ENCODE measurements around the gene TTBK2.

TTBK2 gene

DNA sequence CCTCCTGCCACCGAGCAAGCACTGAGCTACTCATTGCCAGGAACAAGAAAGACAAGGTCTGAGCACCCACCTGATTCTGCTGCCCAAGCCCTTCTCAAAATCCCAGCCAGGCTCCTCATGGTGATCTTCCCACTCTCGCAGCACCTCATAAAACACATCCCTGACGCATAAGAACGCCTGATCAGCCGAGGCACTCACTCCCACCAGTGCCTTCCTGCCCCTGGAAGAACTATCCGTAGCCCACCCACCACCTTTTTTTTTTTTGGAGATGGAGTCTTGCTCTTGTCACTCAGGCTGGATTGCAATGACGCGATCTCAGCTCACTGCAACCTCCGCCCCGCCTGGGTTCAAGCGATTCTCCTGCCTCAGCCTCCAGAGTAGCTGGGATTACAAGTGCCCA is 187.6 kb downstream of the TTBK2 start:
- TF ChIP-seq, protein P1, sequence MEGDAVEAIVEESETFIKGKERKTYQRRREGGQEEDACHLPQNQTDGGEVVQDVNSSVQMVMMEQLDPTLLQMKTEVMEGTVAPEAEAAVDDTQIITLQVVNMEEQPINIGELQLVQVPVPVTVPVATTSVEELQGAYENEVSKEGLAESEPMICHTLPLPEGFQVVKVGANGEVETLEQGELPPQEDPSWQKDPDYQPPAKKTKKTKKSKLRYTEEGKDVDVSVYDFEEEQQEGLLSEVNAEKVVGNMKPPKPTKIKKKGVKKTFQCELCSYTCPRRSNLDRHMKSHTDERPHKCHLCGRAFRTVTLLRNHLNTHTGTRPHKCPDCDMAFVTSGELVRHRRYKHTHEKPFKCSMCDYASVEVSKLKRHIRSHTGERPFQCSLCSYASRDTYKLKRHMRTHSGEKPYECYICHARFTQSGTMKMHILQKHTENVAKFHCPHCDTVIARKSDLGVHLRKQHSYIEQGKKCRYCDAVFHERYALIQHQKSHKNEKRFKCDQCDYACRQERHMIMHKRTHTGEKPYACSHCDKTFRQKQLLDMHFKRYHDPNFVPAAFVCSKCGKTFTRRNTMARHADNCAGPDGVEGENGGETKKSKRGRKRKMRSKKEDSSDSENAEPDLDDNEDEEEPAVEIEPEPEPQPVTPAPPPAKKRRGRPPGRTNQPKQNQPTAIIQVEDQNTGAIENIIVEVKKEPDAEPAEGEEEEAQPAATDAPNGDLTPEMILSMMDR (IDR thresholded peaks at IDR 0.05; ENCODE audit: poor library complexity, severe bottlenecking) = no peak
- no peak for ATAC-seq (ENCODE audit: low read depth)
- no peak for DNase-seq (ENCODE audit: low spot score)

DNA sequence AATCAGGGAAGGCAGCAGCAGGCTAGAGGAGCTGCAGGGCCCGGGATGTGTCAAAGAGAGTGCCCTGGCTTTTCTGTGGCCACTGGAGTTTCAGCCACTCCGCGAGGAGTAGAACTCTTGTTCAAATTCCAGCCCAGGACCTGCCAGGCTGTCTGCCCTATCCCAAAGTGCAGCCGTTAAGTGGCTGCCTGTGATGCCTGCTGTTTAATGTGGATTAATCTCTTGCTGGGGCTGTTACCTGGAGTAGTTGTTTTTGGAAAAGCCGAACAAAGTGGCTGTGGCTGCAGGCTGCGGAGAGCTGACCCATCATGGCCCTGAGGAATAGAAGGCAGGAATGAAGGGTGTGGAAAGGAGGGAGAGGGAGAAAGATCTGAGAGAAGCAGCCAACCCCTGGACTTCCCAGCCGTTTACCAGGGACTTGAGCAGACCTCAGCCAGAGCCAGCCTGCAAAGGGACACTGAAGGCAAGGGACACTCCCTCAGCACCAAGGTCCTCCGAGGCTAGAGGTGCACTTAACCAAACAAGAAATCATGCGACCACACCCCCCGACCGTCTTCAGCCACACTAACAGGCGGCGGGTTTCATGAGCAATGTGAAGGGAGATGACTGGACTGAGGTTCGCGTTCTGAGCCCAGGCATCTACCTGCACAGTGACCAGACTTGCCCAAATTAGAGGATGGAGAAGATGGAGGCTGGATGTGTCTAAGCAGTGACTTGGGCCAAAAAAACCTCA is 188.3 kb downstream of the TTBK2 start:
- ATAC-seq (ENCODE audit: low read depth) = no peak
- no peaks in the 10 kb centered on the region for H3K27me3 ChIP-seq (ENCODE audit: insufficient read depth, poor library complexity, severe bottlenecking)
- peaks cover 79% of the 10 kb centered on the region for H3K36me3 ChIP-seq (ENCODE audit: low read depth)

More for the DNA sequence above, 187.6 kb downstream of the TTBK2 start:
- peaks cover 71% of the 10 kb centered on the region for H3K36me3 ChIP-seq (ENCODE audit: low read depth)
- H3K9me3 ChIP-seq (ENCODE audit: severe bottlenecking) = no peaks in the 10 kb centered on the region
- H3K27me3 ChIP-seq (ENCODE audit: insufficient read depth, poor library complexity, severe bottlenecking) = no peaks in the 10 kb centered on the region
- H3K4me1 ChIP-seq (ENCODE audit: insufficient read depth, poor library complexity, severe bottlenecking) = peaks cover 3% of the 10 kb centered on the region
- no peak overlapping the region for H3K27ac ChIP-seq (ENCODE audit: poor library complexity, severe bottlenecking)
- no peak overlapping the region for H3K4me3 ChIP-seq (ENCODE audit: severe bottlenecking)

DNA sequence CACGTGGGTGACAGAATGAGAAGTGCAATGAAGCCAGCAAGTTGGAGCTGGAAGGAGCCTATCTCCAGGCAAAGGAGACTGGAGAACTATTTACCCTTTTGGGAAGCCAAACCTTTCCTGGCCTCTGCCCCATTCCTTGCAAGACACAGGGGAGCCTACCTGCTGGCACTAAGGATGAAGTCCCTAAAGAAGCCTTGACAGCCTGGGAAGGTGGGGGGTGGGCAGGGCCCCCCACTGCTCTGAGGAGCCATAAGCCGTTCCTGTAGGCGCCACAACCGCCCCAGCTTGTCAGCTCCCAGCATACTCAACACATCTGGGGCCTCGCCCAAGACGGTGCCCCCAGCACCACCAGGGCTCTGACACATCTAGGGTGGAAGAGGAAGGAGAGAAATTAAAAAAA is 189.1 kb downstream of the TTBK2 start:
- no peak overlapping the region for H3K27ac ChIP-seq (ENCODE audit: poor library complexity, severe bottlenecking)
- no peak overlapping the region for H3K4me3 ChIP-seq (ENCODE audit: severe bottlenecking)
- TF ChIP-seq, protein P1 (IDR thresholded peaks at IDR 0.05; ENCODE audit: poor library complexity, severe bottlenecking) = no peak
- no peaks in the 10 kb centered on the region for H3K9me3 ChIP-seq (ENCODE audit: severe bottlenecking)
- DNase-seq (ENCODE audit: low spot score) (no peak), ATAC-seq (ENCODE audit: low read depth) (no peak)
- H3K4me1 ChIP-seq (ENCODE audit: insufficient read depth, poor library complexity, severe bottlenecking) = no peaks in the 10 kb centered on the region
- peaks cover 87% of the 10 kb centered on the region for H3K36me3 ChIP-seq (ENCODE audit: low read depth)
- H3K27me3 ChIP-seq (ENCODE audit: insufficient read depth, poor library complexity, severe bottlenecking) = no peaks in the 10 kb centered on the region

More for the DNA sequence above, 188.3 kb downstream of the TTBK2 start:
- Histone ChIP-seq H3K27ac (ENCODE audit: poor library complexity, severe bottlenecking) (no peak overlapping the region), H3K4me3 (ENCODE audit: severe bottlenecking) (no peak overlapping the region), H3K9me3 (ENCODE audit: severe bottlenecking) (no peaks in the 10 kb centered on the region), H3K4me1 (ENCODE audit: insufficient read depth, poor library complexity, severe bottlenecking) (no peaks in the 10 kb centered on the region)
- TF ChIP-seq, protein P1 (IDR thresholded peaks at IDR 0.05; ENCODE audit: poor library complexity, severe bottlenecking) = no peak
- DNase-seq (ENCODE audit: low spot score) = peak; percentile 63

DNA sequence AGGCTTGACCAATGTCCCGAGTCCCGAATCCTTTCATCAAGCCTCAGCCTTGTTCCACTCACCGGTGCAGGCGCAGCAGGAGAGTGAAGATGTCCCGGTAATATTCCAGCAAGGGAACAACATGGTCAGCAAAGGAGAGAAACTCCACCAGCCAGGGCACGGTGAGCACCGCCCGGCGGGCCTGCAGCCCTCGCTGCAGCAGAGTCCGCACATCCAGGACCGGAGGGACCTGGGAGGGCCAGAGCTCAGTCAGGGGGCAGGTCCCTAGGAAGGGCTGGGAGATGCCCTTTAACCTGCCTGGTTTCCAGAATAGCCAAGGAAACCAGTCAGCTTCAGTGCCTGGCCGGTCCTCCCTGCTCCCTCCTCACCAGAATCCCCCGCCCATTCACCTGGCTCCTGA is 190.0 kb downstream of the TTBK2 start:
- TF ChIP-seq, protein P1 (IDR thresholded peaks at IDR 0.05; ENCODE audit: poor library complexity, severe bottlenecking) = no peak
- ATAC-seq (ENCODE audit: low read depth) = no peak
- H3K36me3 ChIP-seq (ENCODE audit: low read depth) = peaks cover 90% of the 10 kb centered on the region

DNA sequence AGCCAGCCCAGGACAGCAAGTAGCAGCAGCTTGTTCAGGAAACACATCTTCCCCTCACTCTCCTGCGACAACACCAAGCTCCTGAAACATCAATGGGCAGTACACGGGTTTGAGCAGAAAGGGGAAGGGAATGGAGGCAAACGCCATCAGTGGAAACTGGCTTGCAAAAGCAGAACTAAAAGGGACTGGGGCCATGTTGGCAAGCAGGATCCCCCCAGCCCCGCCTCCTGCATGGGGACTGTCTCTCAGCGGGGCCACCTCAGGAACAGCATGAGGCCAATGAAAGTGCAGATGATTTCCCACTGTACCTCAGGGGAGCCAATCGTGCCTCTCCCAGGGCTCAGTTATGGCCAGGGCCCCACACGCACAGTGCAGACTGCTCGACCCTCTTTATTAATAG is 190.4 kb downstream of the TTBK2 start:
- Histone ChIP-seq H3K4me1 (ENCODE audit: insufficient read depth, poor library complexity, severe bottlenecking) (no peaks in the 10 kb centered on the region), H3K9me3 (ENCODE audit: severe bottlenecking) (no peaks in the 10 kb centered on the region), H3K27me3 (ENCODE audit: insufficient read depth, poor library complexity, severe bottlenecking) (no peaks in the 10 kb centered on the region), H3K36me3 (ENCODE audit: low read depth) (peaks cover 90% of the 10 kb centered on the region), H3K4me3 (ENCODE audit: severe bottlenecking) (no peak overlapping the region), H3K27ac (ENCODE audit: poor library complexity, severe bottlenecking) (no peak overlapping the region)
- ATAC-seq (ENCODE audit: low read depth) = no peak
- TF ChIP-seq, protein P1 (IDR thresholded peaks at IDR 0.05; ENCODE audit: poor library complexity, severe bottlenecking) = no peak
- DNase-seq (ENCODE audit: low spot score) = no peak

More for the DNA sequence above, 190.0 kb downstream of the TTBK2 start:
- no peaks in the 10 kb centered on the region for H3K27me3 ChIP-seq (ENCODE audit: insufficient read depth, poor library complexity, severe bottlenecking)
- H3K4me3 ChIP-seq (ENCODE audit: severe bottlenecking) = no peak overlapping the region
- H3K4me1 ChIP-seq (ENCODE audit: insufficient read depth, poor library complexity, severe bottlenecking) = no peaks in the 10 kb centered on the region
- H3K27ac ChIP-seq (ENCODE audit: poor library complexity, severe bottlenecking) = no peak overlapping the region
- H3K9me3 ChIP-seq (ENCODE audit: severe bottlenecking) = no peaks in the 10 kb centered on the region
- DNase-seq (ENCODE audit: low spot score) = no peak
